K562 (cell line): ENCODE measurements around the gene HDAC3. TPM values are rescaled to one million over a fixed set of nuclear protein-coding genes. Genes with fewer than 3 reads are reported as not detected.

Experiments used
- ATAC-seq: fragments of 200-7000 bp; cut with Tn5 transposase; 3 replicates; pipeline ENCODE4 v1.9.1; 2020; ENCODE audit warnings: moderate library complexity
- BruUV-seq: library from RNA; stranded (reverse); fragments of 400-500 nt; replicated peaks from 2 replicates; lab custom pipeline; 2021; lab: Mats Ljungman, UMichigan
- CTCF ChIA-PET: fragments of 300-600 bp; formaldehyde crosslinking; extraction: SDS; loops from one replicate; lab custom pipeline; 2021; ENCODE audit warnings: low intra/inter-chr PET ratio; lab: Yijun Ruan, JAX
- POLR2A ChIA-PET: fragments of 300-600, 350-650 bp; sonication (Branson Sonifier 250); formaldehyde crosslinking; extraction: SDS; loops from one replicate; lab custom pipeline; 2021; ENCODE audit warnings: antibody characterized with exemption, inconsistent platforms; lab: Yijun Ruan, JAX
- DNase-seq, 4 experiments: peaks; one replicate each; pipeline versions ENCODE4 v3.0.0 to v3.0.0-alpha.2; 2011 to 2018; ENCODE audit warnings: low spot score in 3 of 4, mixed read lengths in 3 of 4; ENCODE audit errors: extremely low read depth in 1 of 4
- FAIRE-seq: peaks from 2 replicates; lab custom pipeline; 2011; peaks lifted over from hg19 to GRCh38; lab: Jason Lieb, UNC
- H2AFZ ChIP-seq: 2 replicates; pipeline ENCODE4 v1.6.0; 2011; ENCODE audit warnings: low read depth, low read length, control low read depth, inconsistent platforms
- H3K27ac ChIP-seq: fragments of 200-600 bp; 3 replicates; pipeline ENCODE4 v1.8.0; 2011; ENCODE audit warnings: low read depth, mild to moderate bottlenecking, control low read depth, inconsistent platforms, low read length, moderate library complexity, mixed read lengths; ENCODE audit errors: extremely low read depth
- H3K27me3 ChIP-seq, 2 experiments: fragments of 300-600 bp in 1 of 2; 2 replicates in 1 of 2; 3 replicates in 1 of 2; pipeline versions ENCODE4 v1.6.0 to v1.8.0; 2011; ENCODE audit warnings: inconsistent platforms in 2 of 2, low read length in 2 of 2, mild to moderate bottlenecking in 1 of 2, mixed read lengths in 1 of 2, moderate library complexity in 1 of 2; ENCODE audit not compliant: control insufficient read depth in 2 of 2, insufficient read depth in 2 of 2
- H3K36me3 ChIP-seq: fragments of 300-600 bp; 3 replicates; pipeline ENCODE4 v1.8.0; 2011; ENCODE audit warnings: mild to moderate bottlenecking, low read length, inconsistent platforms; ENCODE audit not compliant: control insufficient read depth, insufficient read depth
- H3K4me1 ChIP-seq, 2 experiments: fragments of 200-600 bp in 1 of 2; replicated peaks in 1 of 2; 2 replicates in 1 of 2; 3 replicates in 1 of 2; pipeline versions ENCODE4 v1.5.1 to v1.8.0; 2011; ENCODE audit warnings: inconsistent platforms in 2 of 2, low read length in 2 of 2, mild to moderate bottlenecking in 1 of 2, mixed read lengths in 1 of 2, moderate library complexity in 1 of 2; ENCODE audit not compliant: control insufficient read depth in 2 of 2, insufficient read depth in 2 of 2
- H3K4me2 ChIP-seq: 2 replicates; pipeline ENCODE4 v1.6.1; 2011; ENCODE audit warnings: low read length, control low read depth, inconsistent platforms, mixed read lengths; ENCODE audit not compliant: insufficient read depth
- H3K4me3 ChIP-seq: fragments of 200-600 bp; sonication (generic), shearing (Covaris generic); 2 replicates; pipeline ENCODE4 v1.5.1; 2016; ENCODE audit warnings: control low read depth, inconsistent platforms
- H3K79me2 ChIP-seq: fragments of 200-600 bp; 3 replicates; pipeline ENCODE4 v1.8.0; 2011; ENCODE audit warnings: low read length, inconsistent platforms; ENCODE audit not compliant: control insufficient read depth, insufficient read depth
- H3K9ac ChIP-seq, 2 experiments: 2 replicates each; pipeline versions ENCODE4 v1.6.0 to v1.6.1; 2011; ENCODE audit warnings: low read depth in 2 of 2, low read length in 2 of 2, control low read depth in 1 of 2, inconsistent platforms in 1 of 2, mild to moderate bottlenecking in 1 of 2, mixed read lengths in 1 of 2; ENCODE audit not compliant: insufficient read depth in 1 of 2
- H3K9me1 ChIP-seq: one replicate; pipeline ENCODE4 v1.6.0; 2011; ENCODE audit warnings: inconsistent platforms, mild to moderate bottlenecking, low read length, moderate library complexity; ENCODE audit not compliant: control insufficient read depth, insufficient read depth
- H3K9me3 ChIP-seq: replicated peaks from 2 replicates; pipeline ENCODE4 v1.5.1; 2011; ENCODE audit warnings: low read depth, low read length, inconsistent platforms; ENCODE audit not compliant: control insufficient read depth, insufficient read depth
- H4K20me1 ChIP-seq: replicated peaks from 2 replicates; pipeline ENCODE4 v1.6.1; 2011; ENCODE audit warnings: low read length, inconsistent platforms, mixed read lengths; ENCODE audit not compliant: control insufficient read depth, insufficient read depth
- CSDE1 ChIP-seq, 2 experiments: fragments of 450-650 bp; IDR thresholded peaks; 2 replicates each; pipeline ENCODE4 v1.6.1; 2016; ENCODE audit warnings: mild to moderate bottlenecking in 1 of 2
- GTF3C2 ChIP-seq: IDR thresholded peaks from 3 replicates; pipeline ENCODE4 v1.6.1; 2011; ENCODE audit warnings: borderline replicate concordance, mild to moderate bottlenecking, moderate library complexity; ENCODE audit not compliant: insufficient read length; ENCODE audit errors: extremely low read depth
- KDM4B ChIP-seq, 2 experiments: fragments of 450-650 bp in 1 of 2; sonication (generic) in 1 of 2; IDR thresholded peaks; 2 replicates each; pipeline ENCODE4 v1.6.1; 2016 to 2017; ENCODE audit warnings: borderline replicate concordance in 2 of 2, antibody characterized with exemption in 1 of 2, low read depth in 1 of 2, mild to moderate bottlenecking in 1 of 2
- XRCC4 ChIP-seq: IDR thresholded peaks from one replicate; pipeline ENCODE4 v1.6.1; 2011; ENCODE audit not compliant: insufficient read depth, insufficient read length; ENCODE audit errors: extremely low read depth
- ZBED1 ChIP-seq: IDR thresholded peaks from 2 replicates; pipeline ENCODE4 v1.6.1; 2014
- ZNF174 ChIP-seq: fragments of 250-450 bp; sonication (Bioruptor Pico); IDR thresholded peaks from 2 replicates; pipeline ENCODE4 v1.4.0; 2020; ENCODE audit warnings: mild to moderate bottlenecking
- WGBS: fragments of 100-300 bp; shearing (Covaris generic); methylation state at CpG from one replicate; pipeline ENCODE4 v1.1.6; 2016; ENCODE audit warnings: low coverage, mixed read lengths; ENCODE audit not compliant: insufficient coverage; ENCODE audit errors: missing lambda C conversion rate; 5-methylcytosine and 5-hydroxymethylcytosine counted together
- in situ Hi-C: fragments of 300-500 bp; cut with MboI; formaldehyde crosslinking; loops from 4 replicates; pipeline ENCODE4 v1.15.0; 2018; ENCODE audit warnings: inconsistent platforms, mixed read lengths
- intact Hi-C: fragments of 100-400 bp; cut with micrococcal nuclease; formaldehyde crosslinking; loops from 2 replicates; pipeline ENCODE4 v1.14.2; 2022
- polyA plus RNA-seq, 8 experiments: library from polyadenylated mRNA; depleted of rRNA in 4 of 8; stranded (reverse) in 5 of 8; unstranded in 3 of 8; fragments of >200 nt; fragmentation: Nextera tagmentation in 2 of 8; fragmentation: Illumina TruSeq in 1 of 8; extraction: Ambion mirVana in 2 of 8; extraction: Trizol in 1 of 8; gene quantifications; 2 replicates each; pipeline versions ENCODE4 v1.2.1 to v1.2.3, GENCODE V29; 2011 to 2014; ENCODE audit warnings: inconsistent platforms in 1 of 8, missing spikeins in 1 of 8
- total RNA-seq, 7 experiments: library from RNA; depleted of rRNA in 6 of 7; stranded (reverse); fragments of >200 nt in 6 of 7; fragmentation: Illumina TruSeq in 2 of 7; extraction: Trizol in 2 of 7; gene quantifications; 2 replicates each; pipeline versions ENCODE4 v1.2.1 to v1.2.3, GENCODE V29; 2011 to 2021; ENCODE audit warnings: low replicate concordance in 1 of 7
- TF ChIP-seq, protein P1 (sequence below): sonication (generic); formaldehyde crosslinking; IDR thresholded peaks from 2 replicates; pipeline ENCODE4 v1.9.0; 2022; ENCODE audit warnings: mild to moderate bottlenecking, missing genetic modification reagents

The HDAC3 gene
- total and polyA plus RNA-seq, 9 of the 15 experiments (the other 6 are each of a cell fraction or from before 2014, with no cell fraction given) = 89.7 to 191 (median 119) TPM

DNA sequence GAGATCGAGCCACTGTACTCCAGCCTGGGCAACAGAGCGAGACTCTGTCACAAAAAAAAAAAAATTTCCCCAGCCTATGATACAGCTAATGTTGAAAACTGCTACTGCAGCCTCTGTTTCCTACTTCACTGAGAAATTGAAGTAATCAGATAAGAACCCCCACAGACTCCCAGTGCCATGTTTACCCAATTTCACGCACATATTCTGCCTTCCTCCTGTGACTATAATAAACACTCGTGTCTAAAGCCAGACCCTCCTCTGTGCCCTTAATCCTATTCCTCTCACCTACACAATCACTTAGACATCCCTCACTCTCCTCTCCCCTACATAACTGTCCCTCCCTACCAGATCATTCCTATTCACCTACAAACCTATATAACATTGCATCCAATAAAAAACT is 39.0 kb upstream of the HDAC3 start:
- H3K9ac ChIP-seq = no peak overlapping the region
- H3K4me3 ChIP-seq = no peak overlapping the region
- H2AFZ ChIP-seq = no peak overlapping the region
- H3K27ac ChIP-seq = no peak overlapping the region
- H3K79me2 ChIP-seq = peaks cover 3% of the 10 kb centered on the region; the same call in 1 of the 3 replicates
- no peaks in the 10 kb centered on the region for H3K9me3 ChIP-seq
- no peak overlapping the region for H3K4me2 ChIP-seq
- no peaks in the 10 kb centered on the region for H3K27me3 ChIP-seq
- intact Hi-C loops (no loop called here), in situ Hi-C loops (no loop called here)
- WGBS = 69% methylated on average over 4 of the region's 4 CpGs
- DNase-seq = no peak
- no peak for ATAC-seq
- no TSS peak for BruUV-seq
- CTCF ChIA-PET = interaction anchor here (0.7 kb wide), 1 partner anchor 35 kb away, joined by 3 read pairs; no protein-coding TSS in a partner anchor
- FAIRE-seq = no peak
- peaks cover 4% of the 10 kb centered on the region; the same call in 1 of the 3 replicates for H3K36me3 ChIP-seq
- peaks cover 5 to 21% of the 10 kb centered on the region in 2 experiments; a peak in 4 of 5 replicates for H3K4me1 ChIP-seq
- TF ChIP-seq ZNF174 (CRISPR knock-in tag) (no peak), CSDE1 (IDR thresholded peaks at IDR 0.05) (no peak), GTF3C2 (no peak), XRCC4 (no peak), ZBED1 (no peak), KDM4B (IDR thresholded peaks at IDR 0.05; ENCODE audit: borderline replicate concordance in 2 of 2, low read depth in 1 of 2) (no peak)
- TF ChIP-seq, protein P1, sequence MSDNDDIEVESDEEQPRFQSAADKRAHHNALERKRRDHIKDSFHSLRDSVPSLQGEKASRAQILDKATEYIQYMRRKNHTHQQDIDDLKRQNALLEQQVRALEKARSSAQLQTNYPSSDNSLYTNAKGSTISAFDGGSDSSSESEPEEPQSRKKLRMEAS (CRISPR knock-in tag) = no peak
- no peaks in the 10 kb centered on the region; the same call in 1 of the 2 replicates for H4K20me1 ChIP-seq
- POLR2A ChIA-PET = interaction anchor here (0.5 to 0.6 kb wide), 2 partner anchors 10 to 262 kb away, joined by 3 to 4 read pairs; partner anchors contain the start of gene PCDHGA10
- no peaks in the 10 kb centered on the region for H3K9me1 ChIP-seq
